HG02885 (cell line): ENCODE data around the gene S100A16.
"Not testable (repeated sequence)": the region's sequence is repeated elsewhere in the genome, so short reads cannot be mapped to it uniquely, and the experiment has no call there.

Source experiments
- ATAC-seq: cut with Tn5 transposase; IDR thresholded peaks from one replicate; pipeline ENCODE4 v1.9.1; 2021; ENCODE audit warnings: mild to moderate bottlenecking; ENCODE audit not compliant: unreplicated experiment, poor library complexity

S100A16 gene

DNA sequence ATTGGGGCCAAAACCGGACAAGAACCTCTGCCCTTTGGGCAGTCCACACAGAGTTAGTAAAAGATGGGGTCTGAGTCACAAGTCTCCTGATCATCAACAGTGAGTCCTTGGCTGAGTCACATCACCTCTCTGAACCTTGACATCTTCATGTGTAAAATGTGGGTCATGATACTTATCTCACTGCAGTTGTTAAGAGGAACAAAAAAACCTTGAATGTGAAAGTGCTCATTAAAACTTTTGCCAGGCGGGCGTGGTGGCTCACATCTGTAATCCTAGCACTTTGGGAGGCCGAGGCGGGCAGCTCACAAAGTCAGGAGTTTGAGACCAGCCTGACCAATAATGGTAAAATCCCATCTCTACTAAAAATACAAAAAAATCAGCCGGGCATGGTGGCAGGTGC, 15.7 kb downstream of the S100A16 start:
- ATAC-seq, result no peak

DNA sequence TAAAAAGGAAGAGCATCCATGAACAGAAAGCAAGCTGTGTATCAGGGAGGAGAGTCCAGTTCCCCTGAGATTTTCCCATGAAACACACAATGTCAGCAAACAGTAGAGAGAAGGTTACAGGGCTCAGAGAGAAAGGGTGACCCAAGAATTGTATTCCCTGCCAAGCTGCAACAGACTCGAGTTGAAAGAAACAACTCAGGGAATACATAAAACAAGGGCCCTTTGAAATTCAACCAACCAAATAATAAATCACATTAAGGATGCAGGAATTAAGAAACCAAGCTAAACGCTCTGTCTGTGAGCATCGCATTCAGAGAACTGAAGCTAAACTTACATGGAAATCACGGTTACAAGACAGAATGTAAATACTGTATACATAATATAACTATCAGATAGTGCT, 20.2 kb downstream of the S100A16 start:
- ATAC-seq, result no peak

DNA sequence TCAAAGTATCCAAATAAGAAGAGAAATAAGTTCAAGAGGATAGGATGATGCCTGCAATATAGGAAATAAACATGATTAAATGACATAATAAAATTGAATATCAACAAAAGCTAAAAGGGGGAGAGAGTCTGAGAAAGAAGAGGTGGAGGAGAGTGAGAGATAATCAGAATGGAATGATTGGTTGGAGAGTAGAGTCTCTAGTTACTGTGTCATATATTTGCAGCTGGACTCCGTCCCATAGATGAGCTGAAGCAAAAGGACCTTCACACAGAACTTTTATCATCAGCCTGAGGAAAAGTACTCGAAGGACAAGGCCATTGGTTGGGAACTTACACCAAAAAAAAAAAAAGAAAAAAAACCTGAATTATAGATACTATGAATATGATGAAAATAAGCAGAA, 24.5 kb downstream of the S100A16 start:
- no peak for ATAC-seq

DNA sequence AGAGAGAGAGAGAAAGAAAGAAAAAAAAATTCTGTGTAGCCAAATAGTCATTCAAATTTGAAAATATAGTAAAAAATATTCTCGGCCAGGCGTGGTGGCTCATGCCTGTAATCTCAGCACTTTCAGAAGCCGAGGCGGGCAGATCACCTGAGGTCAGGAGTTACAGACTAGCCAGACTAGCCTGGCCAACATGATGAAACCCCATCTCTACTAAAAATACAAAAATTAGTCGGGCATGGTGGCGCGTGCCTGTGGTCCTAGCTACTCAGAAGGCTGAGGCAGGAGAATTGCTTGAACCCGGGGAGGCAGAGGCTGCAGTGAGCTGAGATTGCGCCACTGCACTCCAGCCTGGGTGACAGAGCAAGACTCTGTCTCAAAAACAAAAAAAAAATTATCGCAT, 24.9 kb downstream of the S100A16 start:
- not testable (repeated sequence) for ATAC-seq

DNA sequence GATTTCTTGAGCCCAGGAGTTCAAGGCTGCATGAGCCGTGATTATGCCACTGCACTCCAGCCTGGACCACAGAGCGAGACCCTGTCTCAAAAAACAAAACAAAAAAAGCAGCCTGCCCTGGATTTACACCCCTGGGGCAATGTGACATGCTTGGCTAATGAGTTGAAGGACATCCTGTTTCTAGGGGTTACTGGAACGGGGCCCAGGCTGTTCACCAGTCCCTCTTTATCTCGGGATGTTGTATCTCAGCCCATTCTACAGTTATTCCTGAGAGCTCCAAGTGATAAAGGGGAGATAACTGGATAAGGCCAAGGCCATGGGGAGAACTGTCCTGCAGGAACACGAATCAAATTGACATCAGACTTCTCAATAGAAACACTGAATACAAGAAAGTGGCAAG, 25.6 kb downstream of the S100A16 start:
- no peak for ATAC-seq

DNA sequence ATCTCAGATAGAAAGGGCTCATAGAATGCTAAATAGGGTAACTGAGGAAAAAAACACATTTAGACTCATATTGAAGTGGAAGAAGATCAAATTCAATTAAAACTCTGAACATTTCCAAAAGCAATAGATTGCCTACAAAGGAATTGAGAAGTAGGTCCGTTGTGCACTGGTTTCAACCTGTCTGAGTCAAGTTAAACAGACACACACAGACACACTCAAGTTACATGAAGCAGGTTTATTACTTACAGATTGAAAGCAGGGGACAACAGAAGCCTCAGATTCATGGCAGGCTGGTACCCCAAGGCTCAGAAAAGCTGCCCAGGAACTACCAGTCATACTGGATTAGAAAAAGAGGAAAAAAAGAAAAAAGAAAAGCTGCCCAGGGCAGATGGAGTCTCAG, 26.6 kb downstream of the S100A16 start:
- no peak for ATAC-seq

DNA sequence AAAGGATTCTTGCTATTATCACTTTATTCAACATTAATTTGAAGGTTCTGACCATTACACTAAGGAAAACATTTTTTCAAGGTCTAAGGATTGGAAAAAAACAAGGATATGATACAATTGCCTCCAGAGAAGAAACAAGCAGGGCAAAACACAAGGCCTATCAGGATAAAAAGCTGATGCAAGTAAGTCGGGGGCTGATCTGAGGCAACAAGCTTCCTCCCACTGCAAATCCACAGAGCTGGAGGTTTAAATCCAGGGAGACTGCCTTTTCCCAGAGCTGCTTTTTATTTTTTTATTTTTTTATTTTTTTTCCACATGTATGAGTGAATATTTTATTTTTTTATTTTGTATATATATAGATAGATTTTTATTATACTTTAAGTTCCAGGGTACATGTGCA, 27.9 kb downstream of the S100A16 start:
- ATAC-seq, result no peak

DNA sequence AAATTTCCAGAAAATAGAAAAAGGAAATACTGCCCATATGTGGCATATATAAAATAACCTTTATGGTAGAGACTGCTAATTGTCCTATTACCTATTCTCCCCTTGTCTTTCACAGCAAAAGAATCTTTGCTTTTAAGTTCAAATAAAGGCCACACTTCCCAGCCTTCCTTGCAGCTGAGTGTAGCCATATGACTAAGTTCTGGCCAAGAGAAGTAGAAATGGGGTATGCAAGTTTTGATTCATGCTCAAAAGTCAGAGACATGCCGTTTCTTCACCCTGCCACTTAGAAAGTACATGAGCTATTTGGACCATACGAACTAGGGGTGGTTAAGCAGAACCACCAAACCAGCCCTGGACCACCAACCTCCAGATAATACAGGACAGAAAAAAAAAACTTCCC, 29.0 kb downstream of the S100A16 start:
- ATAC-seq, result no peak

DNA sequence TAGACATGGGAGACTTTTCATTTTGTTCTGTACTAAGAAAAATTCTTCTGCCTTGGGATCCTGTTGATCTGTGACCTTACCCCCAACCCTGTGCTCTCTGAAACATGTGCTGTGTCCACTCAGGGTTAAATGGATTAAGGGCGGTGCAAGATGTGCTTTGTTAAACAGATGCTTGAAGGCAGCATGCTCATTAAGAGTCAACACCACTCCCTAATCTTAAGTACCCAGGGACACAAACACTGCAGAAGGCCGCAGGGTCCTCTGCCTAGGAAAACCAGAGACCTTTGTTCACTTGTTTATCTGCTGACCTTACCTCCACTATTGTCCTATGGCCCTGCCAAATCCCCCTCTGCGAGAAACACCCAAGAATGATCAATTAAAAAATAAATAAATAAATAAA, 29.4 kb downstream of the S100A16 start:
- not testable (repeated sequence) for ATAC-seq

DNA sequence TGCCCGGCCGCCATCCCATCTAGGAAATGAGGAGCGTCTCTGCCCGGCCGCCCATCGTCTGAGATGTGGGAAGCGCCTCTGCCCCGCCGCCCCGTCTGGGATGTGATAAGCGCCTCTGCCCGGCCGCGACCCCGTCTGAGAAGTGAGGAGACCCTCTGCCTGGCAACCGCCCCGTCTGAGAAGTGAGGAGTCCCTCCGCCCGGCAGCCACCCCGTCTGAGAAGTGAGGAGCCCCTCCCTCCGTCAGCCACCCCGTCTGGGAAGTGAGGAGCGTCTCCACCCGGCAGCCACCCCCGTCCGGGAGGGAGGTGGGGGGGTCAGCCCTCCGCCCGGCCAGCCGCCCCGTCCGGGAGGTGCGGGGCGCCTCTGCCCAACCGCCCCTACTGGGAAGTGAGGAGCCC, 30.1 kb downstream of the S100A16 start:
- ATAC-seq, result not testable (repeated sequence)

DNA sequence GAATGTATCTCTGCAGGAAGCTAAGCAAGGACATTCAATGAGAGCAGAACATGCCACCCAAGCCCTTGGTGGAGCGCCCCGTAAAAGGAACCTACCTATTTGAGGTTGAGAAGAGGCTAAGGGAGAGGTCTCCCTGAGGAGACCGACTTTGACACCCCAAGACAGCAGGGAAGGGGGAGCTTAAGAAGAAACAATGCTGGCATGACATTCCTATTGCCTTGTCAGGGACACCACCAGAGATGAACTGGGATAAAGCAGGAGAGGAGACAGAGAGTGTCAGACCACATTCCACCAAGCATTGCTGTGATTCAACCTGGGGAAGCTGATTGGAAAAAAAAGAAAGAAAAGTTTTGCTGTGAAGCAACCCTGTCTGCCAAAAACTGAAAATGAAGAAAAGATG, 34.0 kb downstream of the S100A16 start:
- ATAC-seq, result no peak

DNA sequence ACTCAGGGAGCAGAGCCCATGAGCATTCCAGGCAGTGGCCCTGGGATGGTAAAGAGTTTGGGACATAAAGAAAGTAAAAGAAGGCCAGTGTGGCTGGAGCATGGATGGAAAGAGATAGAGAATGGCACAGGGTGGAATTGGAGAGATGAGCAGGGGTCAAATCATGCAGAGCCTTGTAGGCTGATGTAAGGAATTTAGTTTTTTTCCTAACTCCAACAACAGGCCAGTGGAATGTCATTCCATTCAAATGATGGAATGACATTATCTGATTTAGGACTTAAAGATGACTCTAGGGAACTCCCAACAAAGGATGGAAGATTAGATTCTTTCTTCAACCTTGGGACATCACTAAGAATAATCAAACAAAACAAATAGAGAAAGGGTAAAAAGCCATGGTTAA, 34.4 kb downstream of the S100A16 start:
- no peak for ATAC-seq

DNA sequence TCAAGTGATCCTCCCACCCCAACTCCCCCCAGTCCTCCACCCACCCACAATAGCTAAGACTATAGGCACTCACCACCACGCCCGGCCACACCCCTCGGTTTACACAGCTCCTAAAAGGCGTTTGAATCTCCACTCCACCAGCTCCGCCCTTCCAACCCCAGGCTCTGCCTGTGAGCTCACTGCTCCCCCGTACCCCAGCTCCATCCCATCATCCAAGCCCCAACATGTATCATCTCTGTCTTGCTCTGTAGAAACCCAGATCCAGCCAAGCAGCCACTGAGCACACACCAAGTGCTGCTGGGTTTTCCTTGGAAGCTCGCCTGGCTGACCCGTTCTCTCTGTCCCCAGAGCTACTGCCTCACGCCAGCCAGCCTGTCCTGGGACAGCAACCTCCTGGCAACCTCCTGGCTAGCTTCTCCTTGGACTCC, 35.3 kb downstream of the S100A16 start:
- no peak for ATAC-seq

DNA sequence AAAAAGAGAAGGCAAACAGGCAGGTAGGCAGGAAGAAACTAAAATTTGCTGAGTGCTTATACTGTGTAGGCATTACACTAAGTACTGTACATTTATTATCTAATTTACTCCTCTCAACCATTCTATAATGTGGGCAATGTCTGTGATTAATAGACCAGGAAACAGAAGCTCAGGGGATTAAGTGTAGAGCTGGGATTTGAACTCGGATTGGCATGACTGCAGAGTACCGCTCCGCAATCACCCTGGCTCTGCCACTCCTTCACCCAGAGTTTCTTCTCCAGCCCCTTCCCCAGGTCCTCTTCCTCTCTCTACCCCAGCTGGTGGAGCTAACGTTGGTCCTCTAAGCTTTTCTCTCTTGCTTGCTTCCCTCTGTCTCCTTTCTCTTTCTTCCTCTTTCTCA, 35.8 kb downstream of the S100A16 start:
- ATAC-seq, result no peak

DNA sequence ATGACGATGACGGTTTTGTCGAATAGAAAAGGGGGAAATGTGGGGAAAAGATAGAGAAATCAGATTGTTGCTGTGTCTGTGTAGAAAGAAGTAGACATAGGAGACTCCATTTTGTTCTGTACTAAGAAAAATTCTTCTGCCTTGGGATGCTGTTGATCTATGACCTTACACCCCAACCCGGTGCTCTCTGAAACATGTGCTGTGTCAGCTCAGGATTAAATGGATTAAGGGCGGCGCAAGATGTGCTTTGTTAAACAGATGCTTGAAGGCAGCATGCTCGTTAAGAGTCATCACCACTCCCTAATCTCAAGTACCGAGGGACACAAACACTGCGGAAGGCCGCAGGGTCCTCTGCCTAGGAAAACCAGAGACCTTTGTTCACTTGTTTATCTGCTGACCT, 37.4 kb downstream of the S100A16 start:
- not testable (repeated sequence) for ATAC-seq

DNA sequence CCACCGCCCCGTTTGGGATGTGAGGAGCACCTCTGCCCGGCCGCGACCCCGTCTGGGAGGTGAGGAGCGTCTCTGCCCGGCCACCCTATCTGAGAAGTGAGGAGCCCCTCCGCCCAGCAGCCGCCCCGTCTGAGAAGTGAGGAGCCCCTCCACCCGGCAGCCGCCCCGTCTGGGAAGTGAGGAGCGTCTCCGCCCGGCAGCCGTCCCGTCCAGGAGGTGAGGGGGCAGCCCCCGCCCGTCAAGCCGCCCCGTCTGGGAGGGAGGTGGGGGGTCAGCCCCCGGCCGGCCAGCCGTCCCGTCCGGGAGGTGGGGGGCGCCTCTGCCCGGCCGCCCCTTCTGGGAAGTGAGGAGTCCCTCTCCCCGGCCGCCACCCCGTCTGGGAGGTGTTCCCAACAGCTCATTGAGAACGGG, 37.9 kb downstream of the S100A16 start:
- not testable (repeated sequence) for ATAC-seq

DNA sequence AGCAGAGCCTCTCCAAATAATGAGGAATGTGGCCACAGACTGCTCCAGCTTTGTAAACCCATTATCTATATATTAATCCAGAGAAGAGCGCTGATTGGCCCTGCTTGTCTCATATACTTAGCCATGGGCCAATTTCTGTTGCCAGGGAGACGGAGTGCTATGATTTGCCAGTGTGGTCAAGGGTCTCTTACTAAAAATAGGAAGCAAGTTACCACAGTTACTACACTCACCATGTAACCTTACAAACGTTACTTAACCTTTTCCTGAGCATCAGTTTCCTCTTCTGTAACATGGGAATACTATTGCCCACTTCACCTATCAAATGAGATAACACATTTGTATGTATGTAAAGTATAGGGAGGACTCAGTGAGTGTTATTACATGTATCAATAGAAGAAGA, 39.6 kb downstream of the S100A16 start:
- ATAC-seq, result no peak

DNA sequence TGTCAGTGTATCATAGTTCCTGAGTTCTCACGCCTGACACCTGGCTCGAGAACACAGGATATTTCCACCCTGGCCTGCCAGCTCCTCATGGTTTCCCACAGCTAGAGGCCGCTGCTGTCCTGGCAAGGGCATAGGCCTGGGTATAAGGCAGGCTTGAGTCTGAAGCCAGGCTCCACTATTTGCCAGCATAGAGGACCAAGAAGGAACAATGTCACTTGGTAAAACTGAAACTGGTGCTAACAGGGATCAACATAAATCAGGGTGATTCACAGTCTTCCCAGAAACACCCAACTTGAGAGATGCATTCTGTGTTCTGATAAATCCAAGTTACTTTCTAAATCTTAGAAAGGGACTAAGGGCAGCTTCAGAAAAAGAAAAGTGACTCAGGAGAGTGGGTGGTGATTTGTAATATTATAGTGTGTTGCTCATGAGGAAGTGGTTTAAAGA, 40.3 kb downstream of the S100A16 start:
- ATAC-seq, result no peak

DNA sequence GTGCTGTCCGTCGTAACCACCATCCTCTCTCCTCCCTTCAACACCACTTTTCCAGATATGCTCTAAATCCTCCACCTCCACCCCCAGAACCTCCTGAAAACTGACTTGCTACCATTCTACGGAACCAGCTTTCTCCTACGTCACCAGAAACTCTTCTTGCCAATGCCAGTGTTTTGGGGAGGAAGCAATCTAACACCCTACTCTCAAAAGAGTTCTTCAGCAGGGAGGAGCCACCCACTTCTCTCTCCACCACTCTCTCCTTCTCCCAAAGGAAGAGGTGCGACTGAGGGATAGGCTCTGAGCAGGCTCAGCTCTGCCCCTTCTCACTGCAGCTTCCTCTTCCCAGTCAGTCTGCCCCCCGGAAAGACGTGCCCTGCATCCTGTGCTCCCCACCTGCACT, 41.2 kb downstream of the S100A16 start:
- ATAC-seq, result no peak

DNA sequence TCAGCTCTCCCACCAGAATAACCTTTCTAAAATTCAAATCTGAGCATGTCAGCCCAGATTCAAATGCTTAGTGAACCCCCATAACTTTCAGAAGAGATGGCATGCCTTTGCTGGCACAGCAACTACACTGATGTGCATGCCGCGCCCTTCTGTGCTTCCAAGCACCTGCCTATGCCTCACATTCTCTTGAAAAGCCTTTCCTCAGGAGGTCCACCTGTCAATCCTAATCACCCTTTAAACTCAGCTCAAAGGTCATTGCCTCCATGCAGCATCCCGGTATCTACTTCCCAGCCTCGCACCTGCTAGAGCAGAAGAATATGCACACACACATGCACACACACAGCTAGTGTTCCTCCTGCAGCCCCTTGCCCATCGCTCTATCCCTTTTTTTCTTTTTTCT, 42.1 kb downstream of the S100A16 start:
- no peak for ATAC-seq

DNA sequence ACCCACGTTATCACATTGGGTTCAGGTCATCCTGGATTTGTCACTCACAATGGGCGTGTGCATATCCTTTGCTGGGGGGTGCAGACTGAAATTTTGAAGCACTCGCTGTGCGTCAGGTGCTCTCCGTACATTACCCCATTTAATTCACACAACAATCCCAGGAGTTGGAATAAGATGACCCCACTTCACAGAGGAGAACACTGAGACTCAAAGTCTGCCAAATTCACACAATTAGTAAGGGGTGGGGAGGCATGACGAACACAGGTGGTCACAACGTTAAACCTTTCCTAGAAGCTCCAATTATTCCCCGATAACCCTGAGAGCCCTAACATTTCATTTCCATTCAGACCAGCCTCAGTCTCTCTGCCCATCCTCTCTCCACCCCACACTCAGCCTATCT, 43.5 kb downstream of the S100A16 start:
- no peak for ATAC-seq

DNA sequence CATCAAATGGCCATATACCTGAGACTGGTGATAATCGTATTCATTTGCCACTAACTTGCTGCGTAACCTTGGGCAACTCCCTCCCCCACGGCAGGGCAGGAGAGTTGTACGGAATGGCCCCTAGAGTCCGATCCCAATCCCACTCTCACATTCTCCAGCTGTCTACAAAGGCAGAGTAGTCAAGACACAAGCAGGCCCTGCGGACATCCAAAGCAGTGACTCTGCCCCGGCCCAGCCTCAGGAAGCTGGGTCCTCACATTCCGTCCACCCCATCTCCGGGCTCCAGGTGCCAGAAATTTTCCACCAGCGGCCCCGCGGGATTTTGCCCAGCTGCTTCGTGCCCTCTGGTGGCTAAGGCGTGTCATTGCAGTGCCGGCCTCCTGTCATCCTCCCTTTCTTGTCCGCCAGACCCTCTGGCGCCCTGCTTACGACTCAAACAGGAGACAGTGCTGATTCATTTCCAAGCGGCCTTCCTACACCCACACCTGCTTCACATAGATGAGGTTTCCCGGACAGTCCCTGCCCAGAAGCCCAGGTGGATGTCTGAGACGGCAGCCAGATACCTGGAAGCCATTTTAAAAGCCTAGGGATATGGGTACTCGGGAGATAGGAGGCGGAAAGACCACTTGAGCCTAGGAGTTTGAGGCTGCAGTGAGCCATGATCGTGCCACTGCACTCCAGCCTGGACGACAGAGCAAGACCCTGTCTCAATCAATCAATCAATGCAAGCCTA, 44.4 kb downstream of the S100A16 start:
- no peak for ATAC-seq
